HepG2 (cell line): Measurements from ENCODE around the gene C11orf86. TPM values are rescaled to one million over a fixed set of nuclear protein-coding genes. Genes with fewer than 3 reads are reported as not detected.

ENCODE experiments used
- ATAC-seq: fragments of 200-7000 bp; cut with Tn5 transposase; 3 replicates; pipeline ENCODE4 v1.9.1; 2020; ENCODE audit warnings: mild to moderate bottlenecking, moderate library complexity
- BruUV-seq: library from RNA; stranded (reverse); fragments of 400-500 nt; replicated peaks from 2 replicates; lab custom pipeline; 2021; lab: Mats Ljungman, UMichigan
- CTCF ChIA-PET: fragments of 300-600 bp; formaldehyde crosslinking; extraction: SDS; loops from one replicate; lab custom pipeline; 2021; ENCODE audit warnings: low total read pairs, inconsistent platforms, low intra/inter-chr PET ratio; lab: Yijun Ruan, JAX
- POLR2A ChIA-PET: fragments of 350-600 bp; sonication (Branson Sonifier 250); formaldehyde crosslinking; loops from one replicate; lab custom pipeline; 2020; ENCODE audit warnings: antibody characterized with exemption, inconsistent platforms; lab: Yijun Ruan, JAX
- DNase-seq: peaks from one replicate; pipeline ENCODE4 v3.0.0-alpha.2; 2015; ENCODE audit warnings: low spot score
- FAIRE-seq: peaks from 3 replicates; lab custom pipeline; 2011; peaks lifted over from hg19 to GRCh38; lab: Jason Lieb, UNC
- H2AFZ ChIP-seq: one replicate; pipeline ENCODE4 v1.6.1; 2011; ENCODE audit warnings: low read length, inconsistent platforms
- H3K27ac ChIP-seq: fragments of 300-600 bp; 3 replicates; pipeline ENCODE4 v1.8.0; 2011; ENCODE audit warnings: mixed run types, mild to moderate bottlenecking, mixed read lengths, low read length, inconsistent platforms; ENCODE audit not compliant: insufficient read depth; ENCODE audit errors: extremely low read length
- H3K27me3 ChIP-seq, 2 experiments: fragments of 200-600 bp in 1 of 2; 2 replicates in 1 of 2; 3 replicates in 1 of 2; pipeline versions ENCODE4 v1.6.0 to v1.8.0; 2011; ENCODE audit warnings: low read length in 2 of 2, mild to moderate bottlenecking in 2 of 2, moderate library complexity in 2 of 2, inconsistent platforms in 1 of 2; ENCODE audit not compliant: insufficient read depth in 2 of 2, control insufficient read depth in 1 of 2
- H3K36me3 ChIP-seq, 2 experiments: fragments of 200-600 bp in 1 of 2; replicated peaks in 1 of 2; 2 replicates in 1 of 2; 3 replicates in 1 of 2; pipeline versions ENCODE4 v1.5.1 to v1.8.0; 2011; ENCODE audit warnings: low read length in 2 of 2, inconsistent platforms in 1 of 2; ENCODE audit not compliant: insufficient read depth in 2 of 2, control insufficient read depth in 1 of 2
- H3K4me1 ChIP-seq: 2 replicates; pipeline ENCODE4 v1.5.1; 2012; ENCODE audit warnings: low read length, inconsistent platforms; ENCODE audit not compliant: insufficient read depth
- H3K4me2 ChIP-seq: 2 replicates; pipeline ENCODE4 v1.6.0; 2011; ENCODE audit warnings: low read depth, low read length, inconsistent platforms
- H3K4me3 ChIP-seq, 3 experiments: fragments of 200-600 bp in 1 of 3; sonication (generic), shearing (Covaris generic) in 1 of 3; replicated peaks in 1 of 3; 2 replicates each; pipeline ENCODE4 v1.5.1; 2011 to 2016; ENCODE audit warnings: low read length in 3 of 3, inconsistent platforms in 2 of 3, low read depth in 2 of 3, mild to moderate bottlenecking in 2 of 3, control low read depth in 1 of 3, mixed read lengths in 1 of 3; ENCODE audit not compliant: insufficient read depth in 1 of 3
- H3K79me2 ChIP-seq: one replicate; pipeline ENCODE4 v1.6.1; 2011; ENCODE audit warnings: low read length, inconsistent platforms; ENCODE audit not compliant: insufficient read depth
- H3K9ac ChIP-seq: 2 replicates; pipeline ENCODE4 v1.6.0; 2011; ENCODE audit warnings: mild to moderate bottlenecking, low read depth, low read length, inconsistent platforms; ENCODE audit not compliant: insufficient read depth
- H3K9me3 ChIP-seq: 2 replicates; pipeline ENCODE4 v1.5.1; 2012; ENCODE audit warnings: mild to moderate bottlenecking, low read length
- H4K20me1 ChIP-seq: 2 replicates; pipeline ENCODE4 v1.6.0; 2011; ENCODE audit warnings: inconsistent platforms, mild to moderate bottlenecking, low read length, moderate library complexity; ENCODE audit not compliant: insufficient read depth
- JUN ChIP-seq: sonication (generic); formaldehyde crosslinking; IDR thresholded peaks from 2 replicates; pipeline ENCODE4 v1.4.0; 2020; ENCODE audit warnings: mild to moderate bottlenecking, missing genetic modification reagents
- KAT7 ChIP-seq: IDR thresholded peaks from 2 replicates; pipeline ENCODE4 v1.6.1; 2018; ENCODE audit warnings: borderline replicate concordance, missing compliant biosample characterization
- MYPOP ChIP-seq: sonication (generic); formaldehyde crosslinking; IDR thresholded peaks from 2 replicates; pipeline ENCODE4 v1.8.1; 2023; ENCODE audit warnings: mild to moderate bottlenecking, moderate library complexity, missing genetic modification reagents
- PRDM4 ChIP-seq: sonication (generic); formaldehyde crosslinking; IDR thresholded peaks from 2 replicates; pipeline ENCODE4 v1.9.0; 2021; ENCODE audit warnings: missing genetic modification reagents, borderline replicate concordance
- TOE1 ChIP-seq: sonication (generic); formaldehyde crosslinking; IDR thresholded peaks from 2 replicates; pipeline ENCODE4 v1.4.0; 2020; ENCODE audit warnings: mild to moderate bottlenecking, missing genetic modification reagents
- ZNF143 ChIP-seq: sonication (generic); formaldehyde crosslinking; IDR thresholded peaks from 2 replicates; pipeline ENCODE4 v1.4.0; 2020; ENCODE audit warnings: missing genetic modification reagents
- ZNF331 ChIP-seq: sonication (generic); formaldehyde crosslinking; IDR thresholded peaks from 2 replicates; pipeline ENCODE4 v1.4.0; 2020; ENCODE audit warnings: missing genetic modification reagents
- ZNF343 ChIP-seq: sonication (generic); formaldehyde crosslinking; IDR thresholded peaks from 2 replicates; pipeline ENCODE4 v1.4.0; 2020; ENCODE audit warnings: mild to moderate bottlenecking, missing genetic modification reagents
- WGBS: methylation state at CpG from one replicate; pipeline ENCODE4 v1.1.6; 2017; ENCODE audit warnings: low lambda C conversion rate; 5-methylcytosine and 5-hydroxymethylcytosine counted together
- in situ Hi-C: cut with HindIII; loops from 2 replicates; pipeline ENCODE4 v1.10.0; 2017; ENCODE audit warnings: low pct_unique_long_range_greater_than_20kb; ENCODE audit not compliant: extremely low pct_ligation_motif_present
- intact Hi-C: fragments of 100-400 bp; cut with micrococcal nuclease; formaldehyde crosslinking; loops from one replicate; pipeline ENCODE4 v1.10.0; 2022; ENCODE audit not compliant: unreplicated experiment
- polyA plus RNA-seq, 8 experiments: library from polyadenylated mRNA; depleted of rRNA in 3 of 8; stranded (reverse) in 7 of 8; unstranded in 1 of 8; fragments of >200 nt; fragmentation: Illumina TruSeq in 4 of 8; extraction: Trizol in 4 of 8; gene quantifications; 2 replicates each; pipeline versions ENCODE4 v1.2.1 to v1.2.3, GENCODE V29; 2011 to 2016; ENCODE audit warnings: low read depth in 4 of 8, missing spikeins in 1 of 8, mixed read lengths in 1 of 8; ENCODE audit not compliant: insufficient read depth in 1 of 8
- total RNA-seq, 5 experiments: library from RNA; depleted of rRNA; stranded (reverse); fragments of >200 nt; fragmentation: Illumina TruSeq; extraction: Trizol; gene quantifications; 2 replicates each; pipeline ENCODE4 v1.2.3, GENCODE V29; 2016; ENCODE audit warnings: low read depth in 1 of 5

Gene C11orf86
- total and polyA plus RNA-seq, 2 of the 13 experiments (the other 11 are each of a cell fraction or from before 2014, with no cell fraction given) = 0.11 to 0.18 TPM

GRCh38 chr11:66978717-66979116, 3.6 kb downstream of the C11orf86 start:
- Histone ChIP-seq H3K4me2 (no peak overlapping the region), H3K4me1 (peaks cover 40% of the 10 kb centered on the region), H3K36me3 (no peaks in the 10 kb centered on the region), H2AFZ (no peak overlapping the region), H3K9me3 (peaks cover 17% of the 10 kb centered on the region), H3K79me2 (no peaks in the 10 kb centered on the region), H3K27me3 (peaks cover 0 to 6% of the 10 kb centered on the region in 2 experiments; a peak in 1 of 5 replicates), H3K4me3 (no peak overlapping the region), H3K9ac (no peak overlapping the region), H4K20me1 (no peaks in the 10 kb centered on the region), H3K27ac (no peak overlapping the region)
- POLR2A ChIA-PET = no interaction called here
- CTCF ChIA-PET = no interaction called here
- 81% methylated on average over 6 of the region's 6 CpGs for WGBS
- intact Hi-C loops (loop anchor here (5.0 kb wide), 1 partner anchor 136 kb away; the partner anchor contains the start of gene RCE1), in situ Hi-C loops (loop anchor here (5.0 to 10.0 kb wide), 2 partner anchors 134 to 286 kb away; partner anchors contain the start of gene RCE1)
- no peak for DNase-seq
- BruUV-seq = no TSS peak
- FAIRE-seq = no peak
- TF ChIP-seq PRDM4 (CRISPR knock-in tag) (no peak), TOE1 (no peak), JUN (CRISPR knock-in tag) (no peak)
- ATAC-seq = no peak

- intact Hi-C loops = loop anchor here (5.0 kb wide), 1 partner anchor 137 kb away; the partner anchor contains the start of gene RCE1
- TF ChIP-seq ZNF143 (no peak), ZNF331 (CRISPR knock-in tag) (peak; percentile 100), KAT7 (CRISPR knock-in tag) (no peak), MYPOP (CRISPR knock-in tag) (no peak), ZNF343 (CRISPR knock-in tag) (no peak)
- POLR2A ChIA-PET = no interaction called here
- Histone ChIP-seq H3K4me2 (no peak overlapping the region), H3K27me3 (peaks cover 0 to 7% of the 10 kb centered on the region in 2 experiments; a peak in 1 of 5 replicates), H3K9ac (no peak overlapping the region), H4K20me1 (no peaks in the 10 kb centered on the region), H3K79me2 (no peaks in the 10 kb centered on the region), H3K9me3 (peaks cover 17% of the 10 kb centered on the region), H3K36me3 (no peaks in the 10 kb centered on the region), H3K4me3 (no peak overlapping the region), H3K4me1 (peaks cover 33% of the 10 kb centered on the region), H2AFZ (no peak overlapping the region), H3K27ac (no peak overlapping the region)
- no peak for DNase-seq
- FAIRE-seq = no peak
- no TSS peak for BruUV-seq
- CTCF ChIA-PET = no interaction called here
- ATAC-seq = no peak
- in situ Hi-C loops = loop anchor here (5.0 to 10.0 kb wide), 2 partner anchors 135 to 287 kb away; partner anchors contain the start of gene RCE1
- WGBS = 71% methylated on average over 2 of the region's 2 CpGs
These were observed 4.4 kb downstream of the C11orf86 start for GRCh38 chr11:66979336-66979980.
